Left ventricle myocardium inferior (tissue), 1 donor: Measurements from ENCODE around the gene CHST13. TPM values are rescaled to one million over a fixed set of nuclear protein-coding genes. Genes with fewer than 3 reads are reported as not detected.

Experiments used
- DNase-seq: peaks from one replicate; pipeline ENCODE4 v3.0.0-alpha.2; 2020
- H3K27ac ChIP-seq: fragments of 200-600 bp; replicated peaks from 2 replicates; pipeline ENCODE4 v1.8.0; 2021
- H3K27me3 ChIP-seq: fragments of 200-600 bp; 2 replicates; pipeline ENCODE4 v1.8.0; 2021; ENCODE audit warnings: low read depth
- H3K36me3 ChIP-seq: fragments of 200-600 bp; 2 replicates; pipeline ENCODE4 v1.8.0; 2021
- H3K4me1 ChIP-seq: fragments of 200-600 bp; 2 replicates; pipeline ENCODE4 v1.8.0; 2021
- H3K4me3 ChIP-seq: fragments of 200-600 bp; 2 replicates; pipeline ENCODE4 v1.8.0; 2021; ENCODE audit warnings: mild to moderate bottlenecking, moderate library complexity
- H3K9me3 ChIP-seq: fragments of 200-600 bp; replicated peaks from 2 replicates; pipeline ENCODE4 v1.8.0; 2021
- intact Hi-C: fragments of 100-400 bp; cut with micrococcal nuclease; formaldehyde crosslinking; loops from one replicate; pipeline ENCODE4 v1.11.0; 2022
- total RNA-seq: library from RNA; stranded (reverse); fragmentation: NEBNext Ultra II Directional; extraction: Animal tissue kit (Norgen Biotek cat#: 25700); gene quantifications from one replicate; pipeline ENCODE4 v1.2.1, GENCODE V29; 2021
- TF ChIP-seq, protein P1 (sequence below): fragments of 200-600 bp; IDR thresholded peaks from 2 replicates; pipeline ENCODE4 v1.8.0; 2021; ENCODE audit warnings: antibody characterized with exemption, mild to moderate bottlenecking, borderline replicate concordance
- donor health status: DM: no; HTN: yes; CAD: no; lungs with severe emphysema.

The CHST13 gene
- total RNA-seq, 1 donor from 2014 or later, result 0.11 TPM

DNA sequence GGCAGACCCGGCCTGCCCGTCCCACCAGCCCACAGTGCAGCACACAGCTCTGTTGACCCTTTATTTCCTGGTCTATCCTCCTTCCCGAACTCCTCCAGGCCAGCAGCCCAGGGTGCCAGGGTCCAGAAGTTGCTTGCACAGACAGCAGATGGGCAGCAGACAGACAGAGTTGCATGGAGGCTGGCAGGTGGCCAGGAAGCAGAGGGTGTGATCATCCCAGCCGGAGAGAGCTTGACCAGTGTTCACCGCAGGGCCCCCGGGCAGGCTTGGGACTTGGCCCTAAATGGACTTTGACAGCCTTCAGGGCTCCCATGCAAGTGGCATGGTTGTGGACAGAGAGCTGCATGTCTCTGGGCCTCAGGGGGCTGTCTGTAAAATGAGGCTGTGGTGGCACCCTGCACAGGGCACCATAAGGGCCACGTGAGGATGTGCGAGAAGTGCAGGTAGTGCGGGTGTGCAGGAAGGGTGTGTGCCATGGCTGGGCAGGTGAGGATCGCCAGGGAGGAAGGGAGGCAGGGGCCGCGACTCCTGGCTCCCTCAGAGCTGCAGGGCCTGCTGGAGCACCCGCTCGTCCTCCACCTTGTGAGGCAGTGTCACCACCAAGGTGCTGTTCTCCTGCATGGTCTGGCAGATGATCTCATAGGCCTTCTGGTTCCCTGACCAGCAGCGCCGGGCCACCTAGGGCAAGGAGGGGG lies 42.0 kb upstream of the CHST13 start:
- H3K4me3 ChIP-seq, result no peak overlapping the region
- TF ChIP-seq, protein P1, sequence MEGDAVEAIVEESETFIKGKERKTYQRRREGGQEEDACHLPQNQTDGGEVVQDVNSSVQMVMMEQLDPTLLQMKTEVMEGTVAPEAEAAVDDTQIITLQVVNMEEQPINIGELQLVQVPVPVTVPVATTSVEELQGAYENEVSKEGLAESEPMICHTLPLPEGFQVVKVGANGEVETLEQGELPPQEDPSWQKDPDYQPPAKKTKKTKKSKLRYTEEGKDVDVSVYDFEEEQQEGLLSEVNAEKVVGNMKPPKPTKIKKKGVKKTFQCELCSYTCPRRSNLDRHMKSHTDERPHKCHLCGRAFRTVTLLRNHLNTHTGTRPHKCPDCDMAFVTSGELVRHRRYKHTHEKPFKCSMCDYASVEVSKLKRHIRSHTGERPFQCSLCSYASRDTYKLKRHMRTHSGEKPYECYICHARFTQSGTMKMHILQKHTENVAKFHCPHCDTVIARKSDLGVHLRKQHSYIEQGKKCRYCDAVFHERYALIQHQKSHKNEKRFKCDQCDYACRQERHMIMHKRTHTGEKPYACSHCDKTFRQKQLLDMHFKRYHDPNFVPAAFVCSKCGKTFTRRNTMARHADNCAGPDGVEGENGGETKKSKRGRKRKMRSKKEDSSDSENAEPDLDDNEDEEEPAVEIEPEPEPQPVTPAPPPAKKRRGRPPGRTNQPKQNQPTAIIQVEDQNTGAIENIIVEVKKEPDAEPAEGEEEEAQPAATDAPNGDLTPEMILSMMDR, result no peak
- intact Hi-C loops, result no loop called here
- no peaks in the 10 kb centered on the region for H3K36me3 ChIP-seq
- DNase-seq, result no peak
- H3K27me3 ChIP-seq, result no peaks in the 10 kb centered on the region
- H3K27ac ChIP-seq, result no peak overlapping the region
- H3K4me1 ChIP-seq, result peaks cover 2% of the 10 kb centered on the region
- no peaks in the 10 kb centered on the region for H3K9me3 ChIP-seq

DNA sequence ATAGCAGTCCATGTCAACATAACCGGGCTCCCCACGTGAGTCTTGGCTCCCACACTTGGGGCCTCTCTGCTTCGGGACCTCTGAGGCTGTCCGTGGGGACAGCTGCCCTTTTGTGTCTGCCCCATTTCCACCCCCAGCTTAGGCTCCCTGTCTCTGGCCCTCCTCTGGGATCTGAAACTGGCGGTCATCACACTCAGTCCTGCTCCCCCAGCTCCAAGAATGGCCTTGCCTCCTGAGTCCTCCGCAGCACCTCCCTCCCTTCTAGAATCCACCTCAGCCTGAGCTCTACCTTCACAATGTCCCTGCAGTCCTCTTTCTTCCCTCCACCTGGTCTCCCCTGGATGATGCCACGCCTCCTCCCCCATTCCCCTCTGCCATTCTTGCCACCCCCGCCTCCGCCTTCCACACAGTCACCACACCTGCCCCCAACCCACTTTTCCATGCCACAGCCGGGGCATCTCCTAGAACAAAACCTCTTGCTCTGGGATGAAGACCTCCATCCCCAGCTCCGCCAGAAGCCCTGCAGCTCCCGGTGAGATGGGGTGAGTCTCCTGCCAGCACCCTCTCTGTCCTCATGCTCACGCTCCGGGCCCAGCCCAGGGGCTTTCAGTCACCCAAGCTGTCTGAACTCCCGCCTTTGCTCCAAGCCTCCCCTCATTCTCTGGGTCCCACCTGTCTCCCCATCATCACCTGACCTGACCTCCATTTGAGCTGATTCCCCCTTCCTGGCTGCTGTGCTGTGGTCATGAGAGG lies 41.3 kb upstream of the CHST13 start:
- intact Hi-C loops, result no loop called here

GRCh38 chr3:126483321-126483761 lies 40.6 kb upstream of the CHST13 start:
- no peak overlapping the region for H3K27ac ChIP-seq
- DNase-seq, result no peak
- no peaks in the 10 kb centered on the region for H3K36me3 ChIP-seq
- H3K9me3 ChIP-seq, result no peaks in the 10 kb centered on the region
- no peaks in the 10 kb centered on the region for H3K27me3 ChIP-seq
- intact Hi-C loops, result no loop called here
- no peak overlapping the region for H3K4me3 ChIP-seq
- TF ChIP-seq, protein P1, result no peak
- H3K4me1 ChIP-seq, result peaks cover 9% of the 10 kb centered on the region

More for the DNA sequence above, 41.3 kb upstream of the CHST13 start:
- DNase-seq, result no peak
- Histone ChIP-seq H3K4me1 (peaks cover 9% of the 10 kb centered on the region), H3K4me3 (no peak overlapping the region), H3K27me3 (no peaks in the 10 kb centered on the region), H3K36me3 (no peaks in the 10 kb centered on the region), H3K27ac (no peak overlapping the region), H3K9me3 (no peaks in the 10 kb centered on the region)
- TF ChIP-seq, protein P1, result no peak

GRCh38 chr3:126484148-126484547 lies 39.8 kb upstream of the CHST13 start:
- Histone ChIP-seq H3K9me3 (no peaks in the 10 kb centered on the region), H3K4me3 (no peak overlapping the region), H3K27me3 (no peaks in the 10 kb centered on the region), H3K27ac (no peak overlapping the region), H3K36me3 (no peaks in the 10 kb centered on the region), H3K4me1 (peaks cover 9% of the 10 kb centered on the region)
- TF ChIP-seq, protein P1, result no peak
- intact Hi-C loops, result no loop called here
- no peak for DNase-seq

DNA sequence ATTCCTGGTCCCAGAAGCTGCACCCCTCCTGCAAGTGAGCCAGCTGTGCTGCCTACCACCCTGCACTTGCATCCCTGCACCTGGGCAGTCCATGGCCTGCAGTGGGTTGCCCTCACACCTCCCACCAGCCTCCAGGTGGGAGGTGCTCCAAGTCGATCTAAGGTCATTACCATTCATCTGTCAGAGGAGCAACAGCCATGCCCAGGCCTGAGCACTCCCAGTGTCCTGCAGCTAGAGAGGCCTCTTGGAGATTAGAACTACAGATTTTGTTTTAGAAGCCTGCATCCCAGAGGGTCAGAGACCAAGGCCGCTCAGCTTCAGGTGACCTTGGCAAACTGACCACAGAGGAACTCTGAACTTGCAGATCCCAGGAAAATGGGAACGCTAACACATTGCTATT lies 39.3 kb upstream of the CHST13 start:
- H3K4me1 ChIP-seq, result peaks cover 9% of the 10 kb centered on the region
- TF ChIP-seq, protein P1, result no peak
- intact Hi-C loops, result no loop called here
- H3K4me3 ChIP-seq, result no peak overlapping the region
- no peaks in the 10 kb centered on the region for H3K27me3 ChIP-seq
- no peaks in the 10 kb centered on the region for H3K36me3 ChIP-seq
- no peak for DNase-seq
- no peaks in the 10 kb centered on the region for H3K9me3 ChIP-seq
- no peak overlapping the region for H3K27ac ChIP-seq
